GM13977 (cell line): ENCODE data around the gene GNB1L.

ENCODE experiments used
- DNase-seq: peaks from one replicate; pipeline ENCODE4 v3.0.0; 2012; ENCODE audit warnings: low spot score
- CTCF ChIP-seq: IDR thresholded peaks from 2 replicates; pipeline ENCODE4 v1.5.1; 2012; ENCODE audit warnings: mild to moderate bottlenecking, control low read depth; ENCODE audit not compliant: insufficient read depth; ENCODE audit errors: extremely low read depth, missing control alignments
- in situ Hi-C: fragments of 300-500 bp; cut with MboI; formaldehyde crosslinking; loops from one replicate; pipeline ENCODE4 v1.12.0; 2022; ENCODE audit warnings: low sequenced_read_pairs, low pct_unique_long_range_greater_than_20kb, mixed read lengths, inconsistent platforms; ENCODE audit not compliant: unreplicated experiment

Gene GNB1L

GRCh38 chr22:19739911-19740449 is 114.7 kb downstream of the GNB1L start:
- DNase-seq, result no peak
- in situ Hi-C loops, result no loop called here
- TF ChIP-seq CTCF, result no peak

GRCh38 chr22:19739448-19739895 is 115.2 kb downstream of the GNB1L start:
- in situ Hi-C loops, result no loop called here
- TF ChIP-seq CTCF, result no peak
- DNase-seq, result no peak

GRCh38 chr22:19738664-19739447 is 115.8 kb downstream of the GNB1L start:
- in situ Hi-C loops, result no loop called here

GRCh38 chr22:19737846-19738663 is 116.6 kb downstream of the GNB1L start:
- DNase-seq, result no peak
- in situ Hi-C loops, result no loop called here
- TF ChIP-seq CTCF, result no peak

More at GRCh38 chr22:19738664-19739447, 115.8 kb downstream of the GNB1L start:
- TF ChIP-seq CTCF, result no peak
- no peak for DNase-seq

- DNase-seq, result no peak
- in situ Hi-C loops, result no loop called here
- TF ChIP-seq CTCF, result no peak
These were observed 118.8 kb downstream of the GNB1L start for GRCh38 chr22:19735665-19736510.
